ENCODE results near the gene KNDC1. TPM values are rescaled to one million over a fixed set of nuclear protein-coding genes. Genes with fewer than 3 reads are reported as not detected.
"Not testable (repeated sequence)": the region's sequence is repeated elsewhere in the genome, so short reads cannot be mapped to it uniquely, and the experiment has no call there.

KNDC1 gene, protein sequence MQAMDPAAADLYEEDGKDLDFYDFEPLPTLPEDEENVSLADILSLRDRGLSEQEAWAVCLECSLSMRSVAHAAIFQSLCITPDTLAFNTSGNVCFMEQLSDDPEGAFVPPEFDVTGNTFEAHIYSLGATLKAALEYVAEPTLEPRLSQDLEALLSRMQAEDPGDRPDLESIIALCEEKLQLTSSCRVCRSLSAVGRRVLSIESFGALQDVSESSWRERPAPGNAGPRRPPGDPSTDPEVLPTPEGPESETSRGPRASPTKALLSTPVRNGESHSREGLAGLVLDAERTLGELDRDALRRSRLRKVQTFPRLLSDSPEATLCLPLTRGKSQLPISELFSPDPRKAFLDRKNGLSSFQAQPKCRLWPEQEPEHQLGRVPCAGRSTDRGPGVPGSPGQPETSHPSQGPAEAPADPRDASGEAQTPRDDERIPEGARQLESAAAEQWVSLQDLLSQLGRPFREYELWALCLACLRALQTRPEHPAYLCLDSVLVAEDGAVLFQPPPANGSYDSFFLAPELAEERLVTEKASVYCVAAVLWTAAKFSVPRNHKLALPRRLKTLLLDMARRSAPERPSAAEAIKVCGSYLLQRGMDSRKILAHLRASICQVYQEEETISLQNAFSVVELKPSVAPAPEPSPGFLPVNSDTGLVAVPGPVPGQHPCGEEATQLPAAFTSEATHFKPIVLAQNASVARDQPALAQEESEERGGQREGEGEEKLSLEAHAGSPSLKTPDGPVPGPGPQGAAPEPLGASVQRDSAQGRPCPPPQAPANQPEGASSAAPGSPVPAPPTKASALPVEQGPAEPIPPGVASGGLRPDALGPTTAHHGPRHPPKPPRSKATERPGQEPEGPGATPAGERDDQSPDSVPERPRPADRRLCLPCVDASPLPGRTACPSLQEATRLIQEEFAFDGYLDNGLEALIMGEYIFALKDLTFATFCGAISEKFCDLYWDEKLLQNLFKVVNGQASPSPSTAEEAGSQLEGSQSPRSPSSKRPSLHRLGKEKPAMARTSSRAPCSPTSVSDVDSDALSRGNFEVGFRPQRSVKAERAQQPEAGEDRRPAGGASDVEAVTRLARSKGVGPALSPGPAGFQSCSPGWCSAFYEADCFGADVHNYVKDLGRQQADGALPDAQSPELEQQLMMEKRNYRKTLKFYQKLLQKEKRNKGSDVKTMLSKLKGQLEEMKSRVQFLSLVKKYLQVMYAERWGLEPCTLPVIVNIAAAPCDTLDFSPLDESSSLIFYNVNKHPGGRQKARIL (N-terminal part only)
- 0.09 TPM in 1 of 2 replicates, not detected in the other for total RNA-seq

DNA sequence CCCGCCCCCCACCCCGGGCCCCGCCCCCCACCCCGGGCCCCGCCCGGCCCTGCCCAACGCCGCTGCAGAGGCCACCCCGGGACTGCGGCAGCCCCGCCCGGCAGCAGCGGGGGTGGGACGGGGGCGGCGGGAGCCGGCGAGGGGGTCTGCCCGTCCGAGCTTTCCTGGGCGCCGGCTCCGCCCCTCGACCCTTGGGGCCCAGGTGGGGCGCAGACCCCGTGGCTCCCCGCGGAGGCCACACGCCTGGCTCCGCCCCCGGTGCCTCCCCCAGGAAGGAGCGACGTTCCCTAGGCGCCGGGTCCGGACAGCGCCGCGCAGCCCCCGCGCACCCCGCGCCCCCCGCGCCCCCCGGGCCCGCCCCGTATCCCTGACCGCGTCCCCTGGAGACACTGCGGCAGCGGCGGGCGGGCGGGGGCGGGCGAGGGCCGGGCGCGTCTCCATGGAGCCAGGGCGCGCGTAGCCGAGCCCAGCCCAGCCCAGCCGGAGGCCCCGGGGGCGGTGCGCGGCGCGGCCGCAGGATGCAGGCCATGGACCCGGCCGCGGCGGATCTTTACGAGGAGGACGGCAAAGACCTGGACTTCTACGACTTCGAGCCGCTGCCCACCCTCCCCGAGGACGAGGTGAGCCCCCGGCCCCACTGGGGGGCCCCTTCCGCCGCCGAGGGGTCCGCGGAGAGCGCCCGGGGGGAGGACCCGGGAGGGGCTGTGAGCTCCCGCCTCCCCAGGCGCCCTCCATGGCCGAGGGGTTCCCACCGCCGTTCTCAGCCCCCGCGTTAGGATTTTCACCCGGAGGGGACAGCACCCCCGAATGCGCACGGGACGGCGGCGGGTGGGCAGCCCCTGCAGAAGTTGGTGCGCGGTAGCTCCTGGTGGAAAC, at the start of gene KNDC1:
Gene KNDC1, plus strand, starts transcription at position 270 of the 876 bp plus-strand sequence. Its CDS starts 249 bp downstream, at position 519.
- DNase-seq (no peak), ATAC-seq (ENCODE audit: low read depth) (peak; percentile 56)
- peaks cover 4% of the 10 kb centered on the region for H3K4me1 Mint-ChIP-seq
- TF ChIP-seq, protein P1, sequence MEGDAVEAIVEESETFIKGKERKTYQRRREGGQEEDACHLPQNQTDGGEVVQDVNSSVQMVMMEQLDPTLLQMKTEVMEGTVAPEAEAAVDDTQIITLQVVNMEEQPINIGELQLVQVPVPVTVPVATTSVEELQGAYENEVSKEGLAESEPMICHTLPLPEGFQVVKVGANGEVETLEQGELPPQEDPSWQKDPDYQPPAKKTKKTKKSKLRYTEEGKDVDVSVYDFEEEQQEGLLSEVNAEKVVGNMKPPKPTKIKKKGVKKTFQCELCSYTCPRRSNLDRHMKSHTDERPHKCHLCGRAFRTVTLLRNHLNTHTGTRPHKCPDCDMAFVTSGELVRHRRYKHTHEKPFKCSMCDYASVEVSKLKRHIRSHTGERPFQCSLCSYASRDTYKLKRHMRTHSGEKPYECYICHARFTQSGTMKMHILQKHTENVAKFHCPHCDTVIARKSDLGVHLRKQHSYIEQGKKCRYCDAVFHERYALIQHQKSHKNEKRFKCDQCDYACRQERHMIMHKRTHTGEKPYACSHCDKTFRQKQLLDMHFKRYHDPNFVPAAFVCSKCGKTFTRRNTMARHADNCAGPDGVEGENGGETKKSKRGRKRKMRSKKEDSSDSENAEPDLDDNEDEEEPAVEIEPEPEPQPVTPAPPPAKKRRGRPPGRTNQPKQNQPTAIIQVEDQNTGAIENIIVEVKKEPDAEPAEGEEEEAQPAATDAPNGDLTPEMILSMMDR (IDR thresholded peaks at IDR 0.05), result no peak
- intact Hi-C loops (cut with micrococcal nuclease), result no loop called here
- no peaks in the 10 kb centered on the region for H3K9me3 Mint-ChIP-seq
- H3K27me3 Mint-ChIP-seq, result peaks cover 17% of the 10 kb centered on the region
- no peak within 1 kb of the TSS for H3K4me3 Mint-ChIP-seq
- no peak within 1 kb of the TSS for H3K27ac Mint-ChIP-seq
- CTCF ChIA-PET, result no interaction called here
- POLR2A ChIA-PET, result no interaction called here
- no peaks in the 10 kb centered on the region for H3K36me3 Mint-ChIP-seq (ENCODE audit: low read depth)

DNA sequence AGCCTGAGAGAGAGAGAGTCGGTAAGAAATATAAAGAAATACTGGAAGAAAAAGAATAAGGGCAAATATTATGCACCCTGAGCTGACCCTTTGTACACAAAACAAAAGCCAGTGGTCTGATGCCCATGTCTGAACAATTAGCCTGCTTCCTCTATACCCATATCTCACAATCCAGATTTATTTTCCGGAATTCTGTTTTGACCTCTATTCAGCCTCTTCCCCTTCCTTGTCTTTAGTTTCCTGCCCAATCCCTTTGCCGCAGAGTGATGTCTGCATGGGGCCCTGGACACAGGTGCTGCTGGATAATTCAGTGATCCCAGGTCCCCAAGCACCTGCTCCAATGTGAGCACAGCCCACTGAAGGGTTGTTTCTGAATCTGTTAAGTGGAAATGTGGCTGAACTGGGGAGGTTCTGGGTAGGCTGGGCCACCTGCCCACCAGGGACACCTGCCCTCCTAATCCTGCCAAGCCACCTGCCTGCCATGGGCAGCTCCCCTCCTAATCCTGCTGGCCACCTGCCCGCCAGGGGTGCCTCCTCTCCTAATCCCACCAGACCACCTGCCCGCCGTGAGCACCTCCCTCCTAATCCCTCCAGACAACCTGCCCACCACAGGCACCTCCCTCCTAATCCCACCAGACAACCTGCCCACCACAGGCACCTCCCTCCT, 49.3 kb upstream of the KNDC1 start:
- DNase-seq (no peak), ATAC-seq (ENCODE audit: low read depth) (no peak)
- ChIA-PET CTCF (no interaction called here), POLR2A (no interaction called here)
- Mint-ChIP-seq H3K4me3 (no peak overlapping the region), H3K27ac (no peak overlapping the region), H3K27me3 (peaks cover 2% of the 10 kb centered on the region), H3K36me3 (ENCODE audit: low read depth) (no peaks in the 10 kb centered on the region), H3K9me3 (peaks cover 24% of the 10 kb centered on the region), H3K4me1 (no peaks in the 10 kb centered on the region)
- intact Hi-C loops (cut with micrococcal nuclease), result no loop called here
- TF ChIP-seq, protein P1 (IDR thresholded peaks at IDR 0.05), result no peak

DNA sequence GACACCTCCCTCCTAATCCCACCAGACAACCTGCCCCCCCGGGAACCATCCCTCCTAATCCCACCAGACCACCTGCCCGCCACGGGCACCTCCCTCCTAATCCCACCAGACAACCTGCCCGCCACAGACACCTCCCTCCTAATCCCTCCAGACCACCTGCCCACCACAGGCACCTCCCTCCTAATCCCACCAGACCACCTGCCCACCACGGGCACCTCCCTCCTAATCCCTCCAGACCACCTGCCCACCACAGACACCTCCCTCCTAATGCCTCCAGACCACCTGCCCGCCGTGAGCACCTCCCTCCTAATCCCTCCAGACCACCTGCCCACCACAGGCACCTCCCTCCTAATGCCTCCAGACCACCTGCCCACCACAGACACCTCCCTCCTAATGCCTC, 48.4 kb upstream of the KNDC1 start:
- DNase-seq; CTCF ChIA-PET; ATAC-seq (ENCODE audit: low read depth); H3K4me3 Mint-ChIP-seq; H3K4me1 Mint-ChIP-seq; H3K27me3 Mint-ChIP-seq; H3K27ac Mint-ChIP-seq; intact Hi-C loops (cut with micrococcal nuclease); H3K36me3 Mint-ChIP-seq (ENCODE audit: low read depth); POLR2A ChIA-PET: not testable (repeated sequence)
- peaks cover 24% of the 10 kb centered on the region for H3K9me3 Mint-ChIP-seq

DNA sequence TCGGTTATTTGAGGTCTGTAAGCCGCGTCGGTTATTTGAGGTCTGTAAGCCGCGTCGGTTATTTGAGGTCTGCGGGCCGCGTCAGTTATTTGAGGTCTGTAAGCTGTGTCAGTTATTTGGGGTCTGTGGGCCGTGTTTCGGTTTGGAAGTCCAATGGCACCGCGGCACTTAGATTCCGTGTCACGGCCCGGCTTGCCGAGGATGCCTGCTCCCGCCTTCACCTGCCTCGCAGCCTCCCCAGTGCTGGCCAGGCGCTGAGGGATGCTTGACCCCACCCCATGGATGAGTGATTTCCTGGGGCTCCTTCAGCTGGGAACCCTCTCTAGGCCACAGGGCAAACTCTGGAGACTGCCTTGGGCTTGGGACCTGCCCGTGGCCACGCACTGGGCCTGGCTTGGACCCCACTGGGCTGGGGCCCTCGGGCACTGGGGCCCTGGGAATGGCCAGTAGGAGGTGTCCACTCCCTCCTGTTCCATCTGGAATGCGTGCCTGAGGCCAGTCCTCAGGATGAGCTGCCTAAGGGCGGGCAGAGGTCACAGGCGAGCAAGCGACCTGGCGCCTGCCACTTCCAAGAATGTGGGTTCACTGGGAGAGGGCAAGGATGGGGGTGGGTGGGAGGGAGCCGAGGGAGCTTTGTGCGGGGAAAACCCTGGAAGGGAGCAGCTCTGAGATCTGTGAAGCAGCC, 46.7 kb upstream of the KNDC1 start:
- Mint-ChIP-seq H3K4me1 (no peaks in the 10 kb centered on the region), H3K4me3 (no peak overlapping the region), H3K27ac (no peak overlapping the region), H3K27me3 (peaks cover 2% of the 10 kb centered on the region), H3K36me3 (ENCODE audit: low read depth) (no peaks in the 10 kb centered on the region), H3K9me3 (peaks cover 10% of the 10 kb centered on the region)
- DNase-seq, result no peak
- ATAC-seq (ENCODE audit: low read depth), result no peak
- ChIA-PET POLR2A (no interaction called here), CTCF (no interaction called here)
- TF ChIP-seq, protein P1 (IDR thresholded peaks at IDR 0.05), result no peak
- intact Hi-C loops (cut with micrococcal nuclease), result no loop called here
